Dedifferentiated amniotic fluid mesenchymal stem cell (primary cell): Measurements from ENCODE around the gene FILIP1L.

Source experiments
- DNase-seq: peaks from one replicate; pipeline ENCODE4 v3.0.0-alpha.2; 2016; ENCODE audit errors: extremely low spot score

FILIP1L gene

GRCh38 chr3:99951701-99952100 lies 162.6 kb downstream of the FILIP1L start:
- DNase-seq, result no peak

- no peak for DNase-seq
These were observed 163.4 kb downstream of the FILIP1L start for GRCh38 chr3:99950921-99951320.

- DNase-seq, result no peak
These were observed 164.2 kb downstream of the FILIP1L start for GRCh38 chr3:99949956-99950670.

- no peak for DNase-seq
These were observed 165.7 kb downstream of the FILIP1L start for GRCh38 chr3:99948467-99949089.

GRCh38 chr3:99947356-99947755 lies 166.9 kb downstream of the FILIP1L start:
- DNase-seq, result no peak

- no peak for DNase-seq
These were observed 168.8 kb downstream of the FILIP1L start for GRCh38 chr3:99945328-99945995.

GRCh38 chr3:99943931-99944761 lies 170.2 kb downstream of the FILIP1L start:
- DNase-seq, result no peak

GRCh38 chr3:99941211-99941610 lies 173.1 kb downstream of the FILIP1L start:
- DNase-seq, result no peak

DNA sequence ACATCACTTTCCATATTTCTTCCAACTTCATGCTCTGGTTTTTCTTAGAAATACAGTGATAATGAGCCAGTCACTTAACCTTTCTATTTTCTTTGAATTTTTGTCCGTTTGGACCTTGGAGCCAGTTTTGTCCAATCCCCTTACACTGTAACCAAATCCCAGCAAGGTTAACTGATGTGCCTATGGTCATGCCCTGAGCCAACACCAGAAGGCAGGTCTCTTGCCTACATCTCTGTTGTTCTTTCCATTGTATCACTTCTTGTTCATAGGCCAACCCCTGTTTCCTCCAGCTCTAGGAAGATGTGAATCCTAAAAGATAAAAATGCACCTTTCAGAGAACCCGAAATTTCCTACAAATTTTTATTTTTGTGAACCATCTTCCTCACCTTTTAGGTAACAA lies 174.0 kb downstream of the FILIP1L start:
- DNase-seq, result no peak

DNA sequence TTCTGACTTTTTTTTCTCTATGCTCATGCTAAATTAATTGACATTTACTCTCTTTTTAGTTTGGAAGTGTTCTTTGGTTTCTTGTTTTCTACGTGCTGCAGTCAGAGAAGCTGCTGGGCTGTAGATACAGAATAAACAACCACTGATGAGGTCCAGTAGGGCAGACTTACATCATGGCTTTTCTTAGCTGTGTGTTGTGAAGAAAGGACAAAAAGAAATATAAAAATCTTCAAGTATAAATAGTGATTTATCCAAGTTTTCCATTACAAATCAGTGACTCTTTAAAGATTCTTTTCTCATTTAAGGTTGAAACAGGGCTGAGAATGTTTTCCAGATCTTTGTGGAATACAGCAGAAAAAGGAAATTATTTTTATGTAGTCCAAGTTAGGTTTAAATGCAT lies 174.4 kb downstream of the FILIP1L start:
- DNase-seq, result no peak

DNA sequence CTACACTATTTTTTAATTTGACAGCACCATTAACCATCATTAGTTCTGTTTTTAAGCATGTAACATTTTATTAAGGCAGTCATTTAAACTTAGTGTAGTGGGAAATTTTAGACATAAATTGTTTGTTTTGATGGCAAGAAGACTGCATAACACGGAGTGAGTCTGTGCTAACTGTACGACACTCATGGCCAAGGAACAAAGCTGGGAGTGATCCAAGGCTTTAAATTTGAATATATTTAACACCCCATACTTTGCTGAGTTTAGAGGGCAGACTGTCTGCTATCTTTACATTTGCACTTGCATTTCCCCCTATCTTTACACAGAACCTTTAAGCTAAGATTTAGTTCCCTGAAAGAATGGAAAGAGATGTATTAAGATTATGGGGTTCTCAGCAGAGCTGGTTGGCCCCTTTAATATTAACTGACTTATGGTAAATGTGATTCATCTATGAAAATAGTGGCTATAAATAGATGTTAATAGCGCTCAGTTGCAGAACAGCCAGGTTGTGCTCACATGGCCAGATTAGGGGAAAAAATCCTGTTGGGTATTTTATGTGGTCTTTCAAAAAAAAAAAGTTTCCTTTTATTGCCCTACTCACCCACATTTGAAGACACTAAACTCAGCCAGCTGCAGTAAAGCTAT lies 175.9 kb downstream of the FILIP1L start:
- no peak for DNase-seq

- DNase-seq, result no peak
These were observed 179.1 kb downstream of the FILIP1L start for GRCh38 chr3:99934975-99935797.

DNA sequence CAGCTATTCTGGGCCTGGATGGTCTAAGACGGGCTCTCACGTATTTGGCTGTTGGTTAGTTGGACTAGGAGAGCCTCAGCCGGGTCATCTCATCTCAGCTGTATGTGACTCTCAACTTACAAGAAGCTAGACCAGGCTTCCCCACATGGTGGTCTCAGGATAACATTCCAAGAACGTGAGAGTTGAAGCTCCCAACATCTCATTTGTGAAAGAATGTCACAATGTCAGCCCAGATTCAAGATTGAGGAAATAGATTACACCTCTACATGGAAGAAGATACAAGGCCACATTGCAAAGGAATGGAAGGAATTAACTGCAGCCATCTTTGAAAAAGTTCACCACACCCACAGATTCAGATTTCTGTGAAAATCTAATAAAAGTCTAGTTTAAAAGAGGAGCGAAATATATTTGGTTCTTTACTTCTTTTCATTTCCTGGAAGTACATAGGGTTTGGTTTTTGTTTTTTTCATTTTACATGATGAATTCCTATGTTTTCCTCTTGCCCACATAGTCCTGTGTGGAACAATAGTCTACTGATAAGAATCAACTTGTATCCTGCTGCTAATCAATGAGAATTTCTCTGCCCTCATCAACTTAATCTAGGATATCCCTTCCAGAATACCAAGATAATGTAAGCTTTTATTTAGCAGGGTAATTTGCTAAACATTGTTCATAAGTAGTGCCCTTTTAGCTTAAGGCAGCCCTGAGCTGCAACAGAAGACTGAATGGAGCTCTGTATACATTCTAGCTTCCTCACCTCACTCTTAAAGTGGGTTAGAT lies 180.1 kb downstream of the FILIP1L start:
- DNase-seq, result no peak

- no peak for DNase-seq
These were observed 183.2 kb downstream of the FILIP1L start for GRCh38 chr3:99931059-99931458.

- DNase-seq, result no peak
These were observed 184.6 kb downstream of the FILIP1L start for GRCh38 chr3:99929745-99930139.

DNA sequence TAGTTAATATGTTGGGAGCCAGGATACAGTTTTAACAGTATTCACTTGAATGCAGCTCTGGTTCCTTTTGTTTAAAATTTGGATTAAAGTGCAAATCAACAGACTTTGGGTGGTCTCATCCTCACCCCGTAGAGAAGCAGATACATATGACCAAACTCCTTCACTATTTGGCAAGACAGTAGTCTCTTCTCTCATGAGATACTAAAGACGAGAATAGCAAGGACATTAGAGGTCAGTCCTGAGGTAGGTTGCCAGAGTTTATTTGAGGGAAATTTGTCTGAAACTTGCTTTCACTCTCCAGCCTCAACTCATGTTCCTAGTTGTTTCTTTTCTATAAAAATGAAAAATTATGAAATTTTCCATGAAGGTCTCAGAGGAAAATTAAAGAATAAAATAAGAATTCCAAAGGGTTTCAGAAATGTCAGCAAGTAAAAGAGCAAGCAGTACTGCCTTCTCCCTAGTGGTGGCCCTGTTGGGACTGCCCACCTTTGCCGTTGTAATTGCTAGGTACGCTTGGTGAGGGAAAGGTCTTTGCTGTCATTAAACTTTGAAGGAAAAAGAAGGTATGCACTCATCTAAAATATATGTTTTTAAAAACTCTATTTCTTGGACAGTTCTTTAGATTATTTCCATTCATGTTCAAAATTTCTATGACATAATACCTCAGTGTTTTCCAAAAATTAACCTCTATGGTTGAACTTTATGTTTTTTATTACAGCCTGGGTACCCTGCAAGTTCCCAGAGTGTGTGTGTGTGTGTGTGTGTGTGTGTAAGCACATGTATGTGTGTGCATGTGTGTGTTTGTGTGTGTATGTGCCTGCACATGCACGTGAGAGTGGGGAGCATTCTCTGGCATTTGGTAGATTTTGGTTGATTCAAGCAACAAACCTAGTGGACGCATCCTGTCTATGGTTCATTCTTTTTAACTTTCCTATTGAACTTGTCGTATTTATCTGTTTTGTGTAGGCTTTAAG lies 185.2 kb downstream of the FILIP1L start:
- DNase-seq, result no peak

- DNase-seq, result no peak
These were observed 186.4 kb downstream of the FILIP1L start for GRCh38 chr3:99927671-99928457.
